SK-N-SH (cell line): ENCODE results near the gene PXT1. TPM values are rescaled to one million over a fixed set of nuclear protein-coding genes. Genes with fewer than 3 reads are reported as not detected.

Source experiments
- CTCF ChIA-PET: fragments of 300-600, 350-600 bp; formaldehyde crosslinking; extraction: SDS; loops from one replicate; lab custom pipeline; 2021; lab: Yijun Ruan, JAX
- POLR2A ChIA-PET: fragments of 350-600 bp; sonication (Branson Sonifier 250); formaldehyde crosslinking; extraction: SDS; loops from one replicate; lab custom pipeline; 2020; ENCODE audit warnings: antibody characterized with exemption, inconsistent platforms; lab: Yijun Ruan, JAX
- DNase-seq: peaks from one replicate; pipeline ENCODE4 v3.0.0; 2012
- H2AFZ ChIP-seq: fragments of 200-600 bp; sonication (generic); 2 replicates; pipeline ENCODE4 v1.8.1; 2016; ENCODE audit warnings: antibody characterized with exemption, mild to moderate bottlenecking, low read depth
- H3F3A ChIP-seq: fragments of 200-600 bp; sonication (generic); replicated peaks from 2 replicates; pipeline ENCODE3; 2016; ENCODE audit warnings: antibody characterized with exemption, mild to moderate bottlenecking; ENCODE audit not compliant: insufficient read depth
- H3K27ac ChIP-seq, 2 experiments: fragments of 200-500 bp in 1 of 2; fragments of 200-600 bp in 1 of 2; sonication (Bioruptor generic) in 1 of 2; sonication (generic), shearing (Covaris generic) in 1 of 2; 2 replicates each; pipeline versions ENCODE4 v1.5.1 to v1.6.1; 2014 to 2016; ENCODE audit warnings: low read depth in 2 of 2, inconsistent platforms in 1 of 2, low read length in 1 of 2, mild to moderate bottlenecking in 1 of 2, mixed read lengths in 1 of 2
- H3K27me3 ChIP-seq: fragments of 200-600 bp; sonication (generic), shearing (Covaris generic); 2 replicates; pipeline ENCODE4 v1.6.1; 2016; ENCODE audit warnings: mixed run types; ENCODE audit not compliant: insufficient read depth
- H3K36me3 ChIP-seq, 2 experiments: fragments of 200-500 bp in 1 of 2; fragments of 200-600 bp in 1 of 2; sonication (Bioruptor generic) in 1 of 2; sonication (generic) in 1 of 2; replicated peaks in 1 of 2; 2 replicates each; pipeline versions ENCODE3 to v1.5.1; 2014 to 2016; ENCODE audit warnings: low read length in 1 of 2, mild to moderate bottlenecking in 1 of 2; ENCODE audit not compliant: insufficient read depth in 2 of 2, control insufficient read depth in 1 of 2
- H3K4me1 ChIP-seq, 2 experiments: fragments of 200-500 bp in 1 of 2; fragments of 200-600 bp in 1 of 2; sonication (Bioruptor generic) in 1 of 2; sonication (generic), shearing (Covaris generic) in 1 of 2; 2 replicates each; pipeline versions ENCODE4 v1.5.1 to v1.6.1; 2014 to 2016; ENCODE audit warnings: low read depth in 1 of 2, low read length in 1 of 2, mixed run types in 1 of 2; ENCODE audit not compliant: insufficient read depth in 2 of 2, control insufficient read depth in 1 of 2
- H3K4me2 ChIP-seq: fragments of 200-600 bp; sonication (generic), shearing (Covaris generic); 2 replicates; pipeline ENCODE4 v1.6.1; 2017; ENCODE audit warnings: mixed run types
- H3K4me3 ChIP-seq, 2 experiments: fragments of 200-500 bp in 1 of 2; fragments of 200-600 bp in 1 of 2; sonication (Bioruptor generic) in 1 of 2; sonication (generic), shearing (Covaris generic) in 1 of 2; 2 replicates each; pipeline versions ENCODE4 v1.5.1 to v1.8.1; 2014 to 2016; ENCODE audit warnings: low read depth in 2 of 2, inconsistent platforms in 1 of 2, low read length in 1 of 2, mild to moderate bottlenecking in 1 of 2, mixed read lengths in 1 of 2, moderate library complexity in 1 of 2
- H3K79me2 ChIP-seq: fragments of 200-600 bp; sonication (generic); 2 replicates; pipeline ENCODE4 v1.8.1; 2017; ENCODE audit warnings: mild to moderate bottlenecking; ENCODE audit not compliant: insufficient read depth
- H3K9ac ChIP-seq: fragments of 200-600 bp; sonication (generic); 2 replicates; pipeline ENCODE4 v1.6.1; 2017; ENCODE audit warnings: mixed run types
- H3K9me2 ChIP-seq: fragments of 200-600 bp; sonication (generic); 2 replicates; pipeline ENCODE4 v1.6.1; 2017; ENCODE audit warnings: mixed run types
- H3K9me3 ChIP-seq: fragments of 200-600 bp; sonication (generic); 2 replicates; pipeline ENCODE4 v1.6.1; 2017; ENCODE audit warnings: mixed run types, mild to moderate bottlenecking, moderate library complexity
- H4K20me1 ChIP-seq: fragments of 200-600 bp; sonication (generic); 2 replicates; pipeline ENCODE4 v1.6.1; 2017; ENCODE audit warnings: mild to moderate bottlenecking, mixed run types; ENCODE audit not compliant: insufficient read depth
- CHD2 ChIP-seq: fragments of 150-350 bp; IDR thresholded peaks from 2 replicates; pipeline ENCODE4 v1.6.1; 2018; ENCODE audit warnings: low read length; ENCODE audit not compliant: partially characterized antibody
- CTCF ChIP-seq: fragments of 200-600 bp; sonication (generic); IDR thresholded peaks from 2 replicates; pipeline ENCODE4 v1.6.1; 2017; ENCODE audit warnings: antibody characterized with exemption, mild to moderate bottlenecking, moderate library complexity
- ELF1 ChIP-seq: IDR thresholded peaks from 2 replicates; pipeline ENCODE4 v1.4.0; 2012
- EP300 ChIP-seq, 2 experiments: IDR thresholded peaks; 2 replicates each; pipeline versions ENCODE4 v1.4.0 to v1.6.1; 2012; ENCODE audit warnings: borderline replicate concordance in 1 of 2, low read depth in 1 of 2, low read length in 1 of 2
- FOXJ3 ChIP-seq: sonication (generic); formaldehyde crosslinking; IDR thresholded peaks from 2 replicates; pipeline ENCODE4 v1.5.1; 2020; ENCODE audit warnings: mild to moderate bottlenecking, missing genetic modification reagents
- GABPA ChIP-seq: IDR thresholded peaks from 2 replicates; pipeline ENCODE4 v1.4.0; 2012; ENCODE audit warnings: low read depth, mild to moderate bottlenecking
- GATA2 ChIP-seq: sonication (generic); formaldehyde crosslinking; IDR thresholded peaks from 2 replicates; pipeline ENCODE4 v1.5.0; 2020; ENCODE audit warnings: mild to moderate bottlenecking, missing genetic modification reagents
- IRF3 ChIP-seq: fragments of 150-350 bp; IDR thresholded peaks from 2 replicates; pipeline ENCODE4 v1.6.1; 2016; ENCODE audit warnings: mild to moderate bottlenecking, low read depth, low read length
- JUND ChIP-seq: IDR thresholded peaks from 2 replicates; pipeline ENCODE4 v1.4.0; 2012
- MEF2A ChIP-seq: IDR thresholded peaks from 2 replicates; pipeline ENCODE4 v1.4.0; 2012; ENCODE audit warnings: low read depth, borderline replicate concordance
- MXI1 ChIP-seq: IDR thresholded peaks from 2 replicates; pipeline ENCODE4 v1.6.1; 2012; ENCODE audit warnings: mild to moderate bottlenecking, low read depth, low read length, improper control_type of control experiment
- NFIC ChIP-seq: IDR thresholded peaks from 2 replicates; pipeline ENCODE4 v1.4.0; 2012; ENCODE audit warnings: borderline replicate concordance
- NRF1 ChIP-seq: IDR thresholded peaks from 2 replicates; pipeline ENCODE4 v1.6.1; 2012; ENCODE audit warnings: low read depth, mild to moderate bottlenecking, low read length
- POLR2AphosphoS5 ChIP-seq: IDR thresholded peaks from 2 replicates; pipeline ENCODE4 v1.6.1; 2012; ENCODE audit warnings: low read depth, low read length
- RAD21 ChIP-seq: IDR thresholded peaks from 2 replicates; pipeline ENCODE4 v1.6.1; 2012; ENCODE audit warnings: mild to moderate bottlenecking, low read length
- RCOR1 ChIP-seq: fragments of 150-350 bp; IDR thresholded peaks from 2 replicates; pipeline ENCODE4 v1.6.1; 2017; ENCODE audit warnings: antibody characterized with exemption, low read length
- RFX5 ChIP-seq: IDR thresholded peaks from 2 replicates; pipeline ENCODE4 v1.6.1; 2012; ENCODE audit warnings: mild to moderate bottlenecking, improper control_type of control experiment, low read length
- RXRA ChIP-seq: IDR thresholded peaks from 2 replicates; pipeline ENCODE4 v1.4.0; 2012; ENCODE audit warnings: low read depth, mild to moderate bottlenecking, borderline replicate concordance
- SIN3A ChIP-seq: IDR thresholded peaks from 2 replicates; pipeline ENCODE4 v1.6.1; 2012; ENCODE audit warnings: low read depth, mild to moderate bottlenecking, low read length, moderate library complexity, borderline replicate concordance
- SMC3 ChIP-seq: IDR thresholded peaks from 2 replicates; pipeline ENCODE4 v1.6.1; 2012; ENCODE audit warnings: low read depth, low read length, improper control_type of control experiment
- TCF12 ChIP-seq: IDR thresholded peaks from 2 replicates; pipeline ENCODE4 v1.4.0; 2012
- TEAD4 ChIP-seq: IDR thresholded peaks from 2 replicates; pipeline ENCODE4 v1.4.0; 2012; ENCODE audit warnings: mild to moderate bottlenecking, borderline replicate concordance; ENCODE audit not compliant: insufficient read depth
- USF1 ChIP-seq: IDR thresholded peaks from 2 replicates; pipeline ENCODE4 v1.4.0; 2012; ENCODE audit warnings: low read depth, borderline replicate concordance
- USF2 ChIP-seq: fragments of 150-350 bp; IDR thresholded peaks from 2 replicates; pipeline ENCODE4 v1.6.1; 2017; ENCODE audit warnings: antibody characterized with exemption, low read length, low read depth, borderline replicate concordance
- YY1 ChIP-seq: IDR thresholded peaks from 2 replicates; pipeline ENCODE4 v1.4.0; 2012; ENCODE audit warnings: low read depth, mild to moderate bottlenecking
- WGBS: methylation state at CpG from one replicate; pipeline ENCODE4 v1.1.6; 2017; ENCODE audit warnings: low lambda C conversion rate; 5-methylcytosine and 5-hydroxymethylcytosine counted together
- polyA plus RNA-seq, 3 experiments: library from polyadenylated mRNA; depleted of rRNA; stranded (reverse); fragments of >200 nt; gene quantifications; 2 replicates each; pipeline ENCODE4 v1.2.3, GENCODE V29; 2012
- TF ChIP-seq, protein P1 (sequence below): IDR thresholded peaks from 2 replicates; pipeline ENCODE4 v1.4.0; 2012; ENCODE audit warnings: low read depth
- TF ChIP-seq, protein P2 (sequence below): IDR thresholded peaks from 2 replicates; pipeline ENCODE4; 2012

PXT1 gene
- polyA plus RNA-seq, 1 of the 3 experiments (the other 2 are of a cell fraction) = not detected

GRCh38 chr6:36423101-36423824 is 19.4 kb downstream of the PXT1 start:
- H3K9me3 ChIP-seq = no peaks in the 10 kb centered on the region
- H3K27me3 ChIP-seq = no peaks in the 10 kb centered on the region
- H3F3A ChIP-seq = peaks cover 4% of the 10 kb centered on the region
- H3K4me2 ChIP-seq = peak overlapping the region; percentile 76
- ChIA-PET POLR2A (interaction anchor here (0.5 to 1.1 kb wide), 5 partner anchors 14 to 175 kb away, joined by 3 to 4 read pairs (median 3); partner anchors contain the start of genes KCTD20 and PXT1), CTCF (interaction anchor here (0.7 to 2.0 kb wide), 15 partner anchors 9 to 337 kb away, joined by 3 to 11 read pairs (median 4); partner anchors contain the start of genes KCTD20, PXT1 and SRSF3)
- H3K4me3 ChIP-seq = peak overlapping the region; percentile 62 to 63
- no peaks in the 10 kb centered on the region for H3K9me2 ChIP-seq
- H3K36me3 ChIP-seq = no peaks in the 10 kb centered on the region
- no peaks in the 10 kb centered on the region for H3K79me2 ChIP-seq
- 0% methylated on average over 27 of the region's 51 CpGs for WGBS
- no peaks in the 10 kb centered on the region for H4K20me1 ChIP-seq
- H3K4me1 ChIP-seq = peaks cover 0 to 9% of the 10 kb centered on the region in 2 experiments; a peak in 1 of 4 replicates
- peak overlapping the region; percentile 61 to 74 for H3K27ac ChIP-seq
- peak overlapping the region; percentile 63 for H3K9ac ChIP-seq
- peak; percentile 97 for DNase-seq
- peak overlapping the region; percentile 91 for H2AFZ ChIP-seq
- TF ChIP-seq FOXJ3 (CRISPR knock-in tag) (no peak), CTCF (peak; percentile 72), GABPA (no peak), SIN3A (0 out of 2 replicates have a peak, but pooled peaks have one; percentile 7), USF1 (peak; percentile 99), IRF3 (0 out of 2 replicates have a peak, but pooled peaks have one; percentile 28), MXI1 (peak; percentile 53; the same call in 1 of the 2 replicates), SMC3 (peak; percentile 87), RFX5 (peak; percentile 59; the same call in 1 of the 2 replicates), EP300 (IDR thresholded peaks at IDR 0.05; ENCODE audit: borderline replicate concordance in 1 of 2, low read depth in 1 of 2, low read length in 1 of 2) (no peak), POLR2AphosphoS5 (peak; percentile 89), JUND (no peak), NFIC (no peak), RCOR1 (peak; percentile 76), CHD2 (peak; percentile 63), RXRA (no peak), RAD21 (peak; percentile 75), YY1 (no peak), USF2 (peak; percentile 85), NRF1 (peak; percentile 64), TCF12 (no peak; the same call in 1 of the 2 replicates), ELF1 (no peak), TEAD4 (no peak), GATA2 (no peak), MEF2A (no peak)
- TF ChIP-seq, protein P1, sequence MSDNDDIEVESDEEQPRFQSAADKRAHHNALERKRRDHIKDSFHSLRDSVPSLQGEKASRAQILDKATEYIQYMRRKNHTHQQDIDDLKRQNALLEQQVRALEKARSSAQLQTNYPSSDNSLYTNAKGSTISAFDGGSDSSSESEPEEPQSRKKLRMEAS = peak; percentile 58; the same call in 1 of the 2 replicates
- TF ChIP-seq, protein P2, sequence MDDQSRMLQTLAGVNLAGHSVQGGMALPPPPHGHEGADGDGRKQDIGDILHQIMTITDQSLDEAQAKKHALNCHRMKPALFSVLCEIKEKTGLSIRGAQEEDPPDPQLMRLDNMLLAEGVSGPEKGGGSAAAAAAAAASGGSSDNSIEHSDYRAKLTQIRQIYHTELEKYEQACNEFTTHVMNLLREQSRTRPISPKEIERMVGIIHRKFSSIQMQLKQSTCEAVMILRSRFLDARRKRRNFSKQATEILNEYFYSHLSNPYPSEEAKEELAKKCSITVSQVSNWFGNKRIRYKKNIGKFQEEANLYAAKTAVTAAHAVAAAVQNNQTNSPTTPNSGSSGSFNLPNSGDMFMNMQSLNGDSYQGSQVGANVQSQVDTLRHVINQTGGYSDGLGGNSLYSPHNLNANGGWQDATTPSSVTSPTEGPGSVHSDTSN = no peak
